A549 (cell line): Measurements from ENCODE around the gene CCL19.

ENCODE experiments used
- CTCF ChIP-seq: fragments of >200 bp; sonication (Bioruptor Twin); formaldehyde crosslinking; IDR thresholded peaks from 3 replicates; pipeline ENCODE4 v1.5.1; 2016
- EP300 ChIP-seq, 2 experiments: fragments of >200 bp; sonication (Bioruptor Twin); formaldehyde crosslinking; IDR thresholded peaks; 2 replicates in 1 of 2; 3 replicates in 1 of 2; pipeline ENCODE4 v1.6.1; 2016 to 2017
- REST ChIP-seq: fragments of 200-600 bp; sonication (generic); IDR thresholded peaks from 2 replicates; pipeline ENCODE4 v1.6.1; 2016; ENCODE audit warnings: antibody characterized with exemption, mild to moderate bottlenecking, moderate library complexity
- USF2 ChIP-seq: fragments of 450-650 bp; IDR thresholded peaks from 2 replicates; pipeline ENCODE4 v1.6.1; 2014; ENCODE audit warnings: antibody characterized with exemption

- TF ChIP-seq CTCF: no peak
- TF ChIP-seq REST: no peak
- TF ChIP-seq EP300 (IDR thresholded peaks at IDR 0.05): no peak
- no peak for TF ChIP-seq USF2
These were observed 36.6 kb downstream of the CCL19 start for GRCh38 chr9:34654323-34655051.
